ENCODE results near the gene FRYL.

The FRYL gene

DNA sequence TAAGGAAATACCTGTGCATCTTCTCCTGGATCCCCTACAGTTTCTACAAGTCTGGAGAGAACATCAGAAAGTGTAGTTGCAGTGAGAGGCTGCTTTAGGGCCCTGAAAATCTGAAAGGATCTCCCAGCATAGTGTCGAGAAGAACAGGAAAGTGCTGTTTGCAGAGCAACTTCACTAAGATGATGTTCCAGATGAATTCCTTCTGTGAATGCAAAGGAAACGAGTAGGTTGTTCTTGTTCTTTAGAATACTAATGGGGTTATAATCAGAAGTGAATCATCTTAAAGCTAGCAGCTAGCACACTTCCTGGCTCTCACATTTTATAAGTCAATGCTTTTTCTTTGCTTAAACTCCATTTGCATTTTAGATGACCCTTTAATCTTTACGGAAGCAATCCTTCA lies 236.3 kb downstream of the FRYL start:
- DNase-seq, result no peak

DNA sequence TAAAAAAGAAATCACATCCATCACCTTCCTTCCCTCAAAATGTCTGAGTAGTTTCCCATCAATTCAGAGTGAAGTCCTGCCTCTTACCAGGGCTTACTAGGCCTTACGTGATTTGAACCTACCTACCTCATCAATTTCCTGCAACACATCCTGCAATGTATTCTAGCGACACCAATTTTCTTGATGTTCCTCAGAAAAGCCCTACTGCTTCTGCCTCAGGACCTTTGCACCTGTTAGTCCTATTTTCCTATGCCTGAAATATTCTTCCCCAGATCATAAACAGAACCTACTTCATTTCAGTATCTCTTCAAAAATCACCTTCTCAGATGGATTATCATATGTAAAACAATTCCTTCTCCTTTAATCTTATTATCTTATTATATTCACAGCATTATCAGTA lies 237.2 kb downstream of the FRYL start:
- no peak for DNase-seq

DNA sequence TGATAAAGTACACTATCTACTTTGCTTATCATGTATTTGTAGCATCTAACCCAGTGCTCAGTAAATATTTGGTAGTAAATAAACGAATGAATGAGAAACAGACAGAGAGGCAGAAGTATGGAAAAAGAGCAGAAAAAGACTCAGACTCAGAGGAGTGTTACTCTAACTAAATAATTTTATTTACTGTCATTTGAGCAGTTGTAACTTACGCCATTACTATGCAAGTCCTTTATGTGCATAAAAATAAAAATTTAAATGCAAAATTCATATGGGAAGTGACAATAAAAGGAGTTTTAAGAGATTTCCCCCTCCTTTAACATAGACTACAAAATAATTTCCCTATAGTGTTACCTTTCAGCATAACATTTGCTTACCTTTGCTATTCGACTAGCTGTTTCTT lies 240.5 kb downstream of the FRYL start:
- DNase-seq, result no peak

DNA sequence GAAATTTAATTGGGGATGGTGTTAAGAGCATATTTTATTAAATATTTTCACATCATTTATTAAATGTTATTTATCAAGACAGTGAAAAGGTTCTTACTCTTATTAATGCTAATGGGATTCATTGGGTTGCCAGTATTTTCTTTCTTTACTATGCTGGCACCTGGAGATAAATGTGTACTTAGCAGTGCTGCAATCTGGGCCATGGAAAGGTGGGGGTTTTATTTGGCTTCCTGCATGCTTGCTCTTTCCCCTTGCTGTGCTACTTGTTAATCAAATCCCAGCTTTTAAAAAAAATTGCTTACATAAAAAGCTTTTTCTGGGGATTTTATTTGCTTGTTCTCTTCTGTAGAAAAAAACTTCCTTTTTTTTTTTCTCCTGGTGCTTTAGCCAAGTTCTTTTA lies 241.7 kb downstream of the FRYL start:
- no peak for DNase-seq

DNA sequence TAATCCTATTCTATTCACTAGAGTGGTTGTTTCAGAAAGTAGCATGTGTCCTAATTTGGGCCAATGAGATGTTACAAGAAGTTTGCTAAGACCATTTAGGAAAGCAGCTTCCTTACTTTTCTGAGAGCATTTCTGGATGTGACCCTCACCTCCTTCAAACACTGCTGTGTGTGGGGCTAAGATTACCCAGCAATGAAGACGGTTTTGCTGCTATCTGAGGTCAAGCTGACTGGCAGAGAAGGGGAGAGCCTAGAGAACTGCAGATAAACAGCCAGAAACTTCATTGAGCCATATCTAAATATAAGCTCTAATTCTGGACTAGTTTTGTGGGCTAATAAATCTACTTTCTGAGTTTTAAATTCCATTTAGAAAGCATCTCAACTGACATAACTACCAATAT lies 253.7 kb downstream of the FRYL start:
- DNase-seq, result no peak

DNA sequence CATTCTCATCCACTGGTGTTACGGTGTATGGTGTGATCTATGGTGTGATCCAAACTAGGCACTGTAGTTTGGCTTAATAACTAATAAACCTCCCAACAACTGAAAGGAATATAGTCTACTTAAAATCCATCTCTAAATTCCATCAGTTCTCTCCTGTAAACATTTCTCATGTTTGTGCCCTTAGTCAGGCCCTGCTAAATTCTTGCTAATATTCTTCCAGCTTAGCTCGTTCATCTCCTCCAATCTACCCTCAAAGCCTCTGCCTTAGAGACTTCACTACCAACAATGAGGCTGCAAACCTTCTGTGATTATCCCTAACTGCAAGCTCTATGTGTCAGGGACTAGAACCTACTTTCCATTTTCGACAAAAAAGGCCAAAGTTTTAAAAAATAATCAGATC lies 261.9 kb downstream of the FRYL start:
- no peak for DNase-seq

DNA sequence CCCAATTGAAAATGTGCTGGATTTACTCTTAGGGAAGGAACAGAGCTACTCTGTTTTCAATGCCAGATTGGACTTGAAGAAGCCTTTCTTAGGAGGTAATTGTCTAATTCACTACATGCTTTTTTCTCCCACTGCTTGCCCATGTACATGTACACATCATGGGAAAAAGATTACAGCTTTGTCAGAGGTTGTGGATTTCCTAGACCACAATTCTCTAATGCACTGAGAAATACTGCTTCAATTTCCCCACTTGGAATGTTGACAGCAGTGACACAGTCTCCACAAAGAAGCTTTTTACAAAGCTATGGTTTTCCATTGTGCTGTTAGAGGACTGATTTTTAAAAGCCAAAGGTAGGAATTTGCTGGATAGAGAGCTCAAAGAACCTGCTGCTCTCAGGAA lies 270.5 kb downstream of the FRYL start:
- DNase-seq, result peak; percentile 27

DNA sequence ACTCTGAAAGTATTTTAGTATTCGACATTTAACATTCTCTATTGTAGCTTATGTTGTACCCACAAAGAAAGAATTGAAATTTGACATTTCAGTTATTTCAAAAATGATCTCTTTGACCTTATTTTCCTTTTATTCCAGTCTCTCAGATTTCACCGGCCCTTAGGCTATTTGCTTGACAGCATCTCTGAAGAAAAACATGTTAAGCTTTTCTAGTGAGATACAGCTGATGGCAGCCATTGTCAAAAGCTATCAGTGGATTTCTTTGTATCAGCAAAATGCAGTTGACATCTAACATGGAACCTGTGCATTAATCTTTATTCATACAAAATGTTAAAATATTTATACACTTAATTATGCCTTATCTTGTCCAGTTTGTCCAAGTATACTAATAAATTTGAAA lies 273.4 kb downstream of the FRYL start:
- DNase-seq, result no peak

DNA sequence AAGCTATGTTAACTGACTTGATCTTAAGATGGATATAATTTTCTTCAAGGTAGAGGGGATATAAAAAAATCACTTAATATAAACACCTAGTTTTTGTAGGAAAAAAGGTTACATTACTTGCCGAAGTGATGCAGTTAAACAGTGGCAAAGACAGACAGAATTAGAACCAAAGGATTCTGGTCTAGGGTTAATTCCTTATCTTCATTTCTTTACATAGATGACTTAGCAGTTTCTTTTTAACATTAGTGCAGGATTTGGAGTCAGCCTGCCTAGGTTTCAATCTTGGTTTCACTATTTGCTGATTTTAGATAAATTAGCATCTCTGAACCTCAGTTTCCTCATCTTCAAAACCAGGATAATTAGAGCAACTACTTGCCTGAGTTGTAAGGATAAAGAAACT lies 275.7 kb downstream of the FRYL start:
- DNase-seq, result no peak

DNA sequence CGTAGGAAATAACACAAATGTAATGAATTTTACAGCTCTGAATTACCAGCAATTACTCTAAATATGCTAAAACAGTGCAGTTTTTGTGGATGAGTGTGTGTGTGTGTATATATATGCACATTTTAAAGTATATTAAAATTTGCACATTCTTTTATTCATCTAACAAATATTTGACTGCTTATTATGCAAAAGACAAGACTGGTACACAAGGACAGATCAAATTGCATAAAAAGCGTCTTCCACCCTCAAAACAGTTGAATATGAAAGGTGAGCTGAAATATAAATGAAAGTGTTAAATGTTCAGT lies 276.1 kb downstream of the FRYL start:
- DNase-seq, result no peak

DNA sequence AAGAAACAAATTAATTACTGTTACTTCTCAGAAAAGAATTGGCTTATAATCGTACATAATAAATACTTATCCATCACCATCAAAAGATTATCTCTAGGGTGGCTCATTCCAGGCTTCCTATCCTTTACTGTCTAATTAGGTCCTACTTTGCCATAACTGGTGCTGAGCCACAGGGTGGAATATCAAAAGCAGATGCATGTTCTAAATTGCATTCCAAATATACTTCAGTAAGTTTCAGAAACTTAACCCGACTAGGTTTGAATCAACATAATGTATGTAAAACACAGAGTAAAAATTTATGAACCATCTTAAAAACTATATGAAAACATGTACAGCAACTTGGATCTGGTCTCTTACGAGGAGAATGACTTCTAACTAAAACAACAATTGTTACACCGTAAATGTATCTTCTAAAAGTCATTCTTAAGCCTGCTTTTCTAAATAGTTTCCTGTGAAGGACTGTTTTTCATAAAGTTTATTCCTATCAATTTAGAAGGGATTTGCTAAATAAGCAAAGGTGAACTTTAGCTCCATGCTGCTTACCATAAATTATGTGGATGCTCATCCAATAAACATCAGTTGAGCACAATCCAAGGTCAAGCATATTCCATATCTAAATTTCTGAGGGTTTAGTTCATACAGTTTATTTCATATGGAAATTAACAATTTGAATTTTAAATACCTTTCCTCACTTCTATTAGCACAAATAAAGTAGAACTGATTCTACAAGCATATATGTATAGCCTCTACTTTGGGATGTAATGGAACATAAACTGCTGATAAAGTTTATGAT lies 276.6 kb downstream of the FRYL start:
- DNase-seq, result no peak

DNA sequence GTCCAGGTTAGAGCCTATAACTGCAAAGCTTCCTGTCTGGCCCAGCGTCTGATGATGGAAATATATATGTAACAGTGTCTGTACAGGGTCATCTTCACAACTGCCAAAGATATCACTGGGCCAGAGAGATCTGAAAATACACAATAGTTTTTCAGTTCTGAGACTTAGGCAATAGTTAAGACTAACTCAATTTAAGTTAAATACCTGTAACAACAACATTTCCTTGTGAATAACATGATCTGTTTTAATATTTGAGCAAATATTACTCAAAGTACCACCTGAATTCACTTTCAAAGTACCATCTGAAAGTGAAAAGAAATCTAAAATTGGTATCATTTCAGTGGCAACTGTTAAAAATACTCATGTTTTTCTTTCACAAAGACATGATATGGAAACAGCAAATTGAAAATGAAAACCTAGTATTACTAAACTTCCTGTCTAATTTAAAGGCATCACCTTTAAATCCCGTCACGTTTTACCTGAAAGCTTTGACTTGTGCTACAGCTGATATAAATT lies 280.5 kb downstream of the FRYL start:
- no peak for DNase-seq

DNA sequence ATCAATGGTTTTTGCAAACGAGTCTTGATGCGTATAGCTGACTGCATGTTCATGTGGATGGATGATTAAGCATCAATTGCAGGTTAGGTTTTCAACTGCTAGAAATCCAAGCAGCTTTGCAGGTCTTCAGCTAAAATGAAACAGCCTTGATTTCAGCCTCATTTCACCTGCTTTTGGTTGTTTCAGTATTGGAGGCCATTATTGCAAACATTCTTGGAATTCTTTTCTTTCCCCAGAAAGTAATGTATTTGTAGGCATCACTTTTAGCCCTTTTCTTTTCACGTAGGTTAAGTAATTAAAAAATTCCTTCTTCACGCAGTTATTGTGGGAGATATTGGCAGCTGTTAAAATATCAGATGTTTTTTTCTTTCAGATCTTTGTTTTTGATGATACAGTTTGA lies 281.2 kb downstream of the FRYL start:
- DNase-seq, result no peak

DNA sequence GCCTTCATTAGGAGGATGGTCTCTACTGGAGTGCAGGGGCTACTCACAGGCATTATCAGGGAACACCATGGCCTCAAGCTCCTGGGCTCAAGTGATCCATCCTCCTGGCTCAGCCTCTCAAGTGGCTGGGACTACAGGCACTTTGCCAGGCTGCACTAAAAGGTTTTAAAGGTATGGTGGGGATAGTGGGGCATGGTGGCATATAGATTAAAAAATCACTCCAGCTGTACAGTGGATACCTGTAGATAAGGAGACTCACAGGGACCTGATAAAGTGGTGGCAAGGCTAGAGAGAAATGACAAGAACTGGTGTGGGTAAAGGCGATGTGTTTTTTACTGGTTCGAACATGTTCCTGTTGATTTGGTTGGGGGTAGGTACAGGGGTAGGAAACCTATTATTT lies 284.1 kb downstream of the FRYL start:
- DNase-seq, result no peak

DNA sequence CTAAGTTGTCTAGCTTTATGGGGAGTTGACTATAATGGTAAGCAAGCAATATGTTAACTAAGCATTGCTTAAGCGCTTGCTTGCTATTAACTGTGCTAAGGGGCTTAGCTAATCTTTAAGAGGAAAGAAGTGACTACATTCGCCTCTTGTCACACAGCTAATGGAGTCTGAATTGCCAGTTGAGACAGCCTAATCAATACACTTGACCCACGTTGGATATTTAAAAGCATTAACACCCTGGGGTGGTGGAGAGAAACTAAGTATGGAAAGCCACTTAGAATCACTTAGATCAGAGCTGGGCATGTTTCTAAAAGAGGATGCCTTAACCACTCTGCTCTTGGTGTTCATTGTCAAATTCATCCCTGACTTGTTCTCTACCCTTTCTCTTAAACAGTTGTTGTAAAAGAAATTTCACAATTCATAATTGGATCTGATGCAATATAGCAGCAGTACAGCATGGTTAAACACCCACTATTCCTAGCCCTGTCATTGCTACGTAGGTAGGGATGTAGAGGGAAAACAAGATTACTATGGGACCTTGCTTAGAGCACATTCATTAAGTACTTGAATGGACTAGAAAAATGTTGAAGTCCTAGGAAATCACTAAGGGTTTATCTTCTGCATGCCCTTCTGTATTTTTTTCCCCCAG lies 286.5 kb downstream of the FRYL start:
- no peak for DNase-seq

DNA sequence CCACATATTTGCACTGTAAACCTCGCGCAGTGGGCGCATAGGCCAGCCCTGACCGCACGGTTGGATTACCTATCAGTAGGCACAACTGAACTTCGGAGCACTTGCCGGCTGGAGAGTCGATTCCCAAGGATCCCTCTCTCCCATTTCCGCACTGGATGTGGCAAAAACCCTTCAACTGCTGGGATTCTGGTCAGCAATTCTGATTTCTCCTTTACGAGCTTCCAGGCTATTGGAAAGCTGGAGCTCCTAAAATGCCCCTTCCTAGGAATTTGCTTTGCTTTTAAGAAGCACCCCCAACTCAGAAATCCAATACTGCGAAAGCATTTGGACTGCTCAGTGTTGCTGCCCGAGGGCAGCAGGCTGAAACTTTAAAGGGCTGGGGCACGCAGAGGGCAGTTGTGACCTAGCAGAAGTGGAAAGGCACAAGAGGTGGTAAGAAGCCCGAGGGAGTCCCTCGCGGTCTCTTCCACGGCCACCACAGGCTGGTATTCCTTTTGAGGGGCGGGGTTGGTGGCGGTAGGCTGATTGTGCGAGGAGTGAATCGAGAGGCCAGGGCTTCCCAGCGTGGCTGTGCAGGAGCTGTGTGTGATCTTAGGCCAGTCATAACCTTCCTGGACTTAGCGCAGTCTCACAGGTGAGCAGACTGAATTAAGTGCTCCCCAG lies 288.4 kb downstream of the FRYL start:
- no peak for DNase-seq

DNA sequence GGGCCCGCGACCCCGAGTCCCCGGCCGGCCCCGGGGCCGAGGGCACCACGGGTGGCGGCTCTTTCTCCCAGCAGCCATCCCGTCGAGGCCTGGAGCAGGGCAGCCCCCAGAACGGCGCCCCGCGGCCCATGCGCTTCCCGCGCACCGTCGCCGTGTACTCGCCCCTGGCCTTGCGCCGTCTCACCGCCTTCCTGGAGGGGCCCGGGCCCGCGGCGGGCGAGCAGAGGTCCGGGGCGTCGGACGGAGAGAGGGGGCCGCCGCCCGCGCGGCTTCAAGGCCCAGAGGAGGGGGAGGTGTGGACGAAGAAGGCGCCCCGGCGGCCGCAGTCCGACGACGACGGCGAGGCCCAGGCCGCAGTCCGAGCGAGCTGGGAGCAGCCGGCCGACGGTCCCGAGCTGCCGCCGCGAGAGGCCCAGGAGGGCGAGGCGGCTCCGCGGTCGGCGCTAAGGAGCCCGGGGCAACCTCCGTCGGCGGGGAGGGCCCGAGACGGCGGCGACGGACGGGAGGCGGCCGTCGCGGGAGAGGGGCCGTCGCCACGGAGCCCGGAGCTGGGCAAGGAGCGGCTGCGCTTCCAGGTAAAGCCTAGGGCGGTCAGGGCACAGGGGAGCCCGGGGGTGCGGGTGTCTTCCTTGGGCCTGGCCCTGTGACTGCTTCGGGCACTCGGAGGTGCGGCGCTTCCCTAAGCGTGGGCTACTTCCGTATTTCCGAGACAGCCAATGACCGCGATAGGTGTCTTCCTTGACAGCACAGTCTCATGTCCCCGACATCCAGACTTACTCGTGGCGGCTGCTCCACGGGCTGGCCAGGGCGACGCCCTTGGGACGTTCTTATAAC lies 289.2 kb downstream of the FRYL start:
- DNase-seq, result no peak

DNA sequence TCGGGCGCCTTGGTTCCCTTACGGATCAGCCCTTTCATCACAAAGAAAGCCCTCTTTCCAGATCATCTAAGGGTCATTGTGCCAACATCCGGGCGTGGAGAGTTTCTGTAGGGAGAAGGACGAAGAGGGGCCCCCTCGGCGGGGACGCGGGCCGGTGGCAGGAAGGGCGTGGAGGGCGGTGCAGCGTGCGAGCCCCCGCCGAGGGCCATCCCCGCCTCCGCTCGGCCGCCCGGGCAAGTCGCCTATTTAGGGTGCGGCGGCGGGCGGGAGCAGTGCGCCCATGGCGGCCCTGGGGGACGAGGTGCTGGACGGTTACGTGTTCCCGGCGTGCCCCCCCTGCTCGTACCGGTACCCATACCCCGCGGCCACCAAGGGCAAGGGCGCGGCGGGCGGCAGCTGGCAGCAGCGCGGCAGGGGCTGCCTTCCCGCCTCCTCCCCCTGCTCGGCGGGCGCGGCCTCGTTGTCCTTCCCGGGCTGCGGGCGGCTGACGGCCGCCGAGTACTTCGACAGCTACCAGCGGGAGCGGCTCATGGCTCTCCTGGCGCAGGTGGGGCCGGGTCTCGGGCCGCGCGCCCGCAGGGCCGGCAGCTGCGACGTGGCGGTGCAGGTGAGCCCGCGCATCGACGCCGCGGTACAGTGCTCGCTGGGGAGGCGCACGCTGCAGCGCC lies 289.9 kb downstream of the FRYL start, which contains the start of gene ZAR1:
Gene ZAR1, plus strand, starts transcription at position 241 of the 668 bp plus-strand sequence. Its CDS starts 40 bp downstream, at position 281.
- no peak for DNase-seq

DNA sequence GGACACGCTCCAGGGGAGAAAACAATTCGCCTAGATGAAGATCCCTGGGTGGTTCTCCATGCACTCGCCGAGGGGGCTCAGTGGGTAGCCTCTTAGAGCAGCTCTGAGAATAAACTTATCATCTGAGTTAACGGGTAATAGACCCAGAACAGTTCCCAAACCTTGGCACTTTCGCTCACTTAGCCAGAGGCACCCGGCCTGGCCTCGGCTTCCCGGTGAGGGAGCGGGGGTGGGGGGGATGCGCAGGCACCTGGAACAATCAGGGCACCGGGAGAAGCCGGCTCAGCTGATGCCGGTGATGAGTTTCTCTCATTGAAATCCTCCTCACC lies 290.4 kb downstream of the FRYL start:
- DNase-seq, result no peak

DNA sequence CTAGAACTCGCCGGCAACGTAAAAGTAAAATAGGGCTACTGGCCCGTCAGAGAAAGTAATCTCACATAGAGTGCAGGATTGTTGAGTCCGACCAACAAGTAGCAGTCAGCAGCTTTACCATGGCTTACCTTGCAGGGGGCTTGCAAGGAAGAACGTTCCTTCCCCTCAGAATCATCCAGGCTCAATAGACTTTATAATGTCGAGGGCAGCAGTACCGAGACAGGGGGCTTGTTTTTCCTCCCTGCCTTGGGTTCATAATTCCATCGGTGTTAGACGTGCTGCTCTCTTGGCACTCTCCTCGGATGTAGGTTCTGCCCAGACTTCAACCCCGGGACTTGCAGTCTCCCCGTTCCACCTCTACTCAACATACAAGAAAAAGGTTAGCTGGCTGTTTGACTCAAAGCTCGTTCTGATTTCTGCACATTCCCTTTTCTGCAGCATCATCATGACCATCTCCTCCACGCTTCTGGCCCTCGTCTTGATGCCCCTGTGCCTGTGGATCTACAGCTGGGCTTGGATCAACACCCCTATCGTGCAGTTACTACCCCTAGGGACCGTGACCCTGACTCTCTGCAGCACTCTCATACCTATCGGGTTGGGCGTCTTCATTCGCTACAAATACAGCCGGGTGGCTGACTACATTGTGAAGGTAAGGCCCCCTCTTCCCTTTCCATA lies 295.4 kb downstream of the FRYL start:
- DNase-seq, result no peak

DNA sequence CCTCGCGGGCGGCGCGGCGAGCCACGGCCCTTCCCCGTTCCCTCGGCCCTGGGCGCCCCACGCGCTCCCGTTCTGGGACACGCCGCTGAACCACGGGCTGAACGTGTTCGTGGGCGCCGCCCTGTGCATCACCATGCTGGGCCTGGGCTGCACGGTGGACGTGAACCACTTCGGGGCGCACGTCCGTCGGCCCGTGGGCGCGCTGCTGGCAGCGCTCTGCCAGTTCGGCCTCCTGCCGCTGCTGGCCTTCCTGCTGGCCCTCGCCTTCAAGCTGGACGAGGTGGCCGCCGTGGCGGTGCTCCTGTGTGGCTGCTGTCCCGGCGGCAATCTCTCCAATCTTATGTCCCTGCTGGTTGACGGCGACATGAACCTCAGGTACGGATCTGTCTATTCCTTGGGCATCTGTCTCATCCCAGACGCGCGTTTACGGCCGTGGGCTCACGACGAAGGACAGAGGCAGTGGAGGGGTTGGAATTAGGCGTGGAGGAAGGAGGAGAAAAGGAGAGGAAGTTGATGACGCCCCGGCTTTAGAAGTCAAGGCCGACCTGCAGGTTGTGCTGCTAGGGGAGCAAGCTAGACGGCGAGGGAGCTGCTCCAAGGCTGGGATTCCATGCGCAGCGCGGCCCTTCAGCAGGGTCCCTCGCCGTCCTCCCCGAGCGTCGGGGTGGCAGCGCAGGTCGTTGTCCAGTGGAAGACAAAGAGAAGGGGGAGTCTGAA lies 296.1 kb downstream of the FRYL start:
- no peak for DNase-seq

All from fibroblast of skin of abdomen (primary cell).